ENCODE measurements around the gene MED16.
"Not testable (repeated sequence)": the region's sequence is repeated elsewhere in the genome, so short reads cannot be mapped to it uniquely, and the experiment has no call there.

Gene MED16

DNA sequence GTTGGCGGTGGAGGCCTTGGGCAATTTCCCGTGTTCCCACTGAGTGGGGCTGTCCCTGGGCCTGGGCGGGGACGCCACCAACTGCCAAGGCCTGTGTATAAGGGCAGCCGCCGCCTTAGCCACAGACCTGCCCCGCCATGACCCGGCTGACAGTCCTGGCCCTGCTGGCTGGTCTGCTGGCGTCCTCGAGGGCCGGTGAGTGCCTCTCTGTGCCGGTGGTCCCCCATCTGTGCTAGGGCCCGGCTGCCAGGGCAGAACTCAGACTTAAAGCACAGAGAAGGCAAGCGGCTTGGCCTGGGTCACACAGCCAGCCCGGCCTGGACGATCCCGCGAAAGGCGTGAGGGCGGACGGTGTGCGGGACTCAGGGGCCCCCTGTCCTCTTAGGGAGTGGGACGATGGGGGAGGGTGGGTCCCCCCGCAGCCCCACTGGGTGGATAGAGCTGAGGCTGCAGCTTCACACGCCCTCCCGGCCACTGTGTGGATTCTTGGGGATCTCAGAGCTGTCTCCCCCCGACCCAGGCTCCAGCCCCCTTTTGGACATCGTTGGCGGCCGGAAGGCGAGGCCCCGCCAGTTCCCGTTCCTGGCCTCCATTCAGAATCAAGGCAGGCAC, 65.2 kb downstream of the MED16 start, which contains the start of gene AZU1:
TSS of gene AZU1 (plus strand) at position 128 of the 612 bp plus-strand sequence. CDS start at position 138, 10 bp downstream.
- no peak for DNase-seq (ENCODE audit: low read depth)

- DNase-seq (ENCODE audit: low read depth), result no peak
Observed at GRCh38 chr19:827314-827709, 65.7 kb downstream of the MED16 start.

GRCh38 chr19:825897-826644, 66.9 kb downstream of the MED16 start:
- DNase-seq (ENCODE audit: low read depth), result no peak

DNA sequence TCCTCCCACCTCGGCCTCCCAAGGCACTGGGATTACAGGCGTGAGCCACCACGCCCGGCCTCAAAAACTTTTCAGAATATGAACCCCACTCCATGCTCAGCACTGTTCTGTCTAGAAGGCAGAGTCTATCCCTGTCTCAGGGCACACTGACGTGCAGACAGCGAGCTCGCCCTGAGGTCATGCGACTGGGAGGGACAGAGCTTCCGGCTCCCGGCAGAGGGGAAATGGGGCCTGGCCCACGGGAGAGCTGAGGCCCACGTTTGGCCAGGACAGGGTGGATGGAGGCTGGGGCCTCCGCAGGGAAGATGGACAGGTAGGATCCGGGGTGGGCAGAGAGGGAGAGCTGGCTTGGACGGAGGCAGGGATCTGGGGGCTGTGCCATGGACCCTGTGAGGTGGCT, 68.1 kb downstream of the MED16 start:
- DNase-seq (ENCODE audit: low read depth), result no peak

DNA sequence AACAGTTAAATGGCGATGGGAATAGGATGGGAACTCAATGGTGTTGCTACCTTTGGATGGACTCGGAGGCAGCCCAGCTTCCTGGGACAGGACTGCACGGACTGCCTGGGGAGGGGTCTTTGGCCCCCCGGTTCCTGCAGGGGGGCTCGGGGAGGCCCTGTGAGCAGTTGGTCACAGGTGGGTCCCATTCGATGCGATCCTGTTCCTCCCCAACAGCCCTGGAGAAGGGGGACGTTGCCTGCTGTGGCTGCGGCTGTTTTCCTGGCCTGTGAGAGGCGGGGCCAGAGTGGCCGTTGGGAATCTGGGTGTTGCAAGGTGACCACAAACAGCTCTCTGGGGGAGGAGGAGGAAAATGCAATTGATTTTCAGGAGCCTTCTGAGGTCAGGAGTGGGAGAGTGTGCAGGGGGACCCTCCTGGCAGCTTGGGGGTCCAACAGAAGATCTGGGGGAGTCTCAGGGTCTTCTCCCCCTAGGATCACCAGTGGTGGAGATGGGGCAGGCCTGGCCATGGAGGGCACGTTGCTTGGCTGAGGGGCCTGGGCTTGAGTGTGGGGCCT, 69.3 kb downstream of the MED16 start:
- DNase-seq (ENCODE audit: low read depth), result no peak

DNA sequence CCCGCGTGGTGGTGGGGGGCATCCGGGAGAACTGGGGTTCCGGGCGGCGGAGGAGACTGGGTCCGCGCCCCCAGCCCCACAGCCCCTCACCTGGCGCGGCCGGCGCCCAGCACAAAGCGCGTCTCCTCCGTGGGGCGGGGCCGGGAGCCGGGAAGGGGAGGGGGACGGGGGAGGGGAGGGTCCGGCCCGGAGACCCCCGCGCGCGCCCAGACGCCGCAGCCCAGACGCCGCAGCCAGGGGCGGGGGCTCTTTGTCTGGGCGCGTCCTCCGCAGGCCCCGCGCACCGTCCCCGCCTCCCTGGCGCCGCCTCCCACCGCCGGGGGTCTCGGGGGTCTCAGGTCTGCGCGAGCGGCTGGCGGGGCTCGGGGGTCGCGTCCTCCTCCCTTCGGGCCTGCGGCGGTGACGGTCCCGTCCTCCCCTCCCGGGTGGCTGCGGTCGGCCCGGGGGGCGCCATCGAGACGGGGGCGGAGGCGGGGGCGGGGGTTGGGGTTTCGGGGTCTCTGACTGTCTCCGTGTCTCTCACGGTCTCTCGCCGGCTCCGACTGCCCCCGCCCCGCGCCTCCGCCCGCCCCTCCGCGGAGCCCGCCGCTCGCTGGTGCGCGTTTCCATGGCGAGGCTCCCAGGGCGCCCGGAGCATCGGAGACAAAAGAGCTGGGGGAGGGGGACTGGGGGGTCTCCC, 71.0 kb downstream of the MED16 start, which contains the start of gene PLPPR3:
TSS of gene PLPPR3 (minus strand) at position 131 of the 679 bp plus-strand sequence. CDS start 396 bp downstream, outside the sequence.
- DNase-seq (ENCODE audit: low read depth), result no peak

DNA sequence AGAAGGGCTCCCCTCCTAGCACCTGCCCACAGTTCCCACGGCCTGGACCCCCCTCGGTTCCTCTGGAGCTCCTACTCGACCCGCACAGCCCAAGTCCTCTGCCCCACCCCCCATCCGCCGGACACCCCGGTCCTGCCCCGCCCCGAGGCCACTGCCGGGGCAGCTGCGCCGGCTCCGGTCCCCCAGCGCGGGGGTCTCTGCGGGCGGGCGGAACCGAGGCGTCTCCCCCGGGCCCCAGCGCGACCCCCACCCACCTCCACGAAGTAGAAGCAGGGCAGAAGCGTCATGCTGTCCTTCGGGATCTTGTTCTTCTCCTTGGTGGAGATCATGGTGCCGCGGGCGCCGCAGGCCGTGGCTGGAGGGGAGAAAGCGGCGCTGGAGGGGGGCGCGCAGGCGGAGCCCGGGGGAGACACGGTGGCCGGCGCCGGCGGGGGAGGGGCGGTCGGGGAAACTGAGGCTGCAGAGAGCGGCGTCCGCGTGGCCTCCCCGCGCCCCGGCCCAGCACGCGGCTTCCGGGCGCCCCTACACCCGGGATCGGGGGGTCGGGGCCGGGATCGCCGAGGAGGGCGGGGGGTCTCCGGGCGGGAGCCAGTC, 71.7 kb downstream of the MED16 start:
- no peak for DNase-seq (ENCODE audit: low read depth)

GRCh38 chr19:820212-820611, 72.8 kb downstream of the MED16 start:
- not testable (repeated sequence) for DNase-seq (ENCODE audit: low read depth)

Data from fibroblast of gingiva (primary cell).